ENCODE data around the gene MED27.

Gene MED27

GRCh38 chr9:131969469-131969989, 110.1 kb downstream of the MED27 start:
- Histone ChIP-seq H3K4me1 (ENCODE audit: control insufficient read depth, insufficient read depth, low read length) (no peaks in the 10 kb centered on the region), H3K27ac (ENCODE audit: extremely low read depth, low read depth, low read length) (no peak overlapping the region), H3K9me3 (ENCODE audit: control insufficient read depth, insufficient read depth, low read depth, low read length) (no peaks in the 10 kb centered on the region), H3K36me3 (ENCODE audit: control insufficient read depth in 2 of 2, insufficient read depth in 1 of 2, low read length in 2 of 2) (no peaks in the 10 kb centered on the region), H3K4me3 (ENCODE audit: low read depth, low read length) (no peak overlapping the region)
- POLR2A ChIA-PET = no interaction called here
- CTCF ChIA-PET = interaction anchor here (0.6 to 1.2 kb wide), 3 partner anchors 15 to 492 kb away, joined by 3 read pairs; no protein-coding TSS in a partner anchor
- TF ChIP-seq ZNF701 (tag by site-specific recombination; IDR thresholded peaks at IDR 0.05) (no peak), ZNF121 (tag by site-specific recombination; IDR thresholded peaks at IDR 0.05) (no peak), ZSCAN18 (tag by site-specific recombination; IDR thresholded peaks at IDR 0.05) (no peak), GLIS1 (tag by site-specific recombination; IDR thresholded peaks at IDR 0.05) (no peak), INSM2 (tag by site-specific recombination; IDR thresholded peaks at IDR 0.05) (no peak), SETDB1 (IDR thresholded peaks at IDR 0.05; ENCODE audit: insufficient read length, low read length) (no peak), HOXD13 (CRISPR knock-in tag; IDR thresholded peaks at IDR 0.05; ENCODE audit: borderline replicate concordance) (no peak), ZNF707 (tag by site-specific recombination; IDR thresholded peaks at IDR 0.05) (no peak), ZNF362 (tag by site-specific recombination; IDR thresholded peaks at IDR 0.05) (no peak), ZNF112 (tag by site-specific recombination; IDR thresholded peaks at IDR 0.05) (no peak), PRDM6 (tag by site-specific recombination; IDR thresholded peaks at IDR 0.05) (no peak), ZNF26 (tag by site-specific recombination; IDR thresholded peaks at IDR 0.05) (no peak)

GRCh38 chr9:131968632-131969031, 111.0 kb downstream of the MED27 start:
- Histone ChIP-seq H3K36me3 (ENCODE audit: control insufficient read depth in 2 of 2, insufficient read depth in 1 of 2, low read length in 2 of 2) (no peaks in the 10 kb centered on the region), H3K4me1 (ENCODE audit: control insufficient read depth, insufficient read depth, low read length) (no peaks in the 10 kb centered on the region), H3K27ac (ENCODE audit: extremely low read depth, low read depth, low read length) (no peak overlapping the region), H3K4me3 (ENCODE audit: low read depth, low read length) (no peak overlapping the region), H3K9me3 (ENCODE audit: control insufficient read depth, insufficient read depth, low read depth, low read length) (no peaks in the 10 kb centered on the region)
- POLR2A ChIA-PET = no interaction called here
- CTCF ChIA-PET = interaction anchor here (0.6 to 1.2 kb wide), 3 partner anchors 14 to 491 kb away, joined by 3 read pairs; no protein-coding TSS in a partner anchor
- TF ChIP-seq ZNF610 (tag by site-specific recombination; IDR thresholded peaks at IDR 0.05; ENCODE audit: borderline replicate concordance) (peak; percentile 91), ZNF664 (tag by site-specific recombination; IDR thresholded peaks at IDR 0.05) (no peak), ZNF18 (tag by site-specific recombination; IDR thresholded peaks at IDR 0.05) (peak; percentile 24; the same call in 1 of the 2 replicates)

All from HEK293 (cell line).